ENCODE measurements around the gene PON2.

GRCh38 chr7:95411666-95412065 lies 23.2 kb downstream of the PON2 start:
- no peak for TF ChIP-seq CTCF (IDR thresholded peaks at IDR 0.05)
- no peak for TF ChIP-seq NFYB (CRISPR knock-in tag; conservative IDR thresholded peaks at IDR 0.05; ENCODE audit: low read depth)
- no peak for TF ChIP-seq MAX (CRISPR knock-in tag; IDR thresholded peaks at IDR 0.05)
- no peak for TF ChIP-seq E2F4 (CRISPR knock-in tag; IDR thresholded peaks at IDR 0.05; ENCODE audit: borderline replicate concordance, low read depth)
- TF ChIP-seq ZNF317 (CRISPR knock-in tag; IDR thresholded peaks at IDR 0.05; ENCODE audit: borderline replicate concordance, low read depth), result no peak
- no peak for TF ChIP-seq KAT7 (CRISPR knock-in tag; IDR thresholded peaks at IDR 0.05; ENCODE audit: borderline replicate concordance)
- TF ChIP-seq CBFB (CRISPR knock-in tag; IDR thresholded peaks at IDR 0.05; ENCODE audit: low read depth), result no peak
- TF ChIP-seq ZNF425 (CRISPR knock-in tag; conservative IDR thresholded peaks at IDR 0.05), result no peak
- no peak for TF ChIP-seq CREB1 (CRISPR knock-in tag; IDR thresholded peaks at IDR 0.05)
- TF ChIP-seq PREB (CRISPR knock-in tag; IDR thresholded peaks at IDR 0.05; ENCODE audit: borderline replicate concordance), result no peak
- TF ChIP-seq EMX1 (CRISPR knock-in tag; IDR thresholded peaks at IDR 0.05), result no peak
- TF ChIP-seq MYBL2 (CRISPR knock-in tag; IDR thresholded peaks at IDR 0.05), result no peak
- no peak for TF ChIP-seq ZBTB43 (CRISPR knock-in tag; IDR thresholded peaks at IDR 0.05)
